Heart left ventricle (tissue), 13 donors: ENCODE data around the gene SULT1C4.

Experiments used
- POLR2A ChIP-seq, 2 donors: fragments of 450-650 bp; IDR thresholded peaks; one replicate each; pipeline ENCODE4 v1.6.1; 2017; ENCODE audit warnings: antibody characterized with exemption in 2 of 2, mild to moderate bottlenecking in 2 of 2, moderate library complexity in 2 of 2
- TF ChIP-seq, protein P1 (sequence below), 12 donors: fragments of 200-600 bp; sonication (generic) in 4 of 12; IDR thresholded peaks; one replicate each; pipeline versions ENCODE4 v1.5.0 to v1.8.0; 2018 to 2022; ENCODE audit warnings: antibody characterized with exemption in 12 of 12, mild to moderate bottlenecking in 5 of 12
- donor health status: ischemic (EF 13 %, LVEDD 7.1; RV severe dilation, severe dysfunction).
- donor health status: DM: no; HTN: yes; CAD: no.
- donor health status: DM: no; HTN: no; CAD: no.
- donor health status: ischemic (EF 25% LVEDD 6.9; RV normal size, moderate dysfunction).
- donor health status: ischemic (EF 25% LVEDD 5.7; RV mildly dilated, moderate dysfunction).
- donor health status: ischemic (EF 35%, LVEDD 5.7; RV mildly dilated, moderate dysfunction).
- donor health status: nonischemic (EF 11% LVEDD 7.7; RV severe dilation, severe dysfunction).
- donor health status: DM: yes; HTN: yes; CAD: no.
- donor health status: PGD.
- donor health status: ischemic (EF 29% LVEDD 5.4; RV normal size, mild dysfunction).
- donor health status: nonischemic (EF 23%, LVEDD 6.1; RV moderate dilation, normal function).

DNA sequence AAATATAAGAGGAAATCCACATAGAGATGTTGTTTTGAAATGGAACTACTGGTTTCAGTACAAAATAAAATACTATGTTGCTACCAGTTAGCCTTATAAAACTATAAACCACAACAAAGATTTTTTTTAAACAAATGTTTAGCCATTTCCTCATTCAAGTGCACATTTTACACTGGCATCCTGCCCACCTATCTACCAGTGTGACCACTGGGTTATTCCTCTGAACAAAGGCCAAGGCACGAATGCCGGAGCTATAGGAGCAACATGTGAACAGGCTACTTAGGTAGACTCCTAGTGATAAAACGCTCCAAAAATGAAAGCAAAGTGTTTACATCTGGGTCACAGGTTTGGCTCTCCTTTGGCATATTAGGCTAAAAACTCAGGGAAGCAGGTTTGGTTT is 31.8 kb upstream of the SULT1C4 start:
- TF ChIP-seq POLR2A (IDR thresholded peaks at IDR 0.05): no peak
- TF ChIP-seq, protein P1, sequence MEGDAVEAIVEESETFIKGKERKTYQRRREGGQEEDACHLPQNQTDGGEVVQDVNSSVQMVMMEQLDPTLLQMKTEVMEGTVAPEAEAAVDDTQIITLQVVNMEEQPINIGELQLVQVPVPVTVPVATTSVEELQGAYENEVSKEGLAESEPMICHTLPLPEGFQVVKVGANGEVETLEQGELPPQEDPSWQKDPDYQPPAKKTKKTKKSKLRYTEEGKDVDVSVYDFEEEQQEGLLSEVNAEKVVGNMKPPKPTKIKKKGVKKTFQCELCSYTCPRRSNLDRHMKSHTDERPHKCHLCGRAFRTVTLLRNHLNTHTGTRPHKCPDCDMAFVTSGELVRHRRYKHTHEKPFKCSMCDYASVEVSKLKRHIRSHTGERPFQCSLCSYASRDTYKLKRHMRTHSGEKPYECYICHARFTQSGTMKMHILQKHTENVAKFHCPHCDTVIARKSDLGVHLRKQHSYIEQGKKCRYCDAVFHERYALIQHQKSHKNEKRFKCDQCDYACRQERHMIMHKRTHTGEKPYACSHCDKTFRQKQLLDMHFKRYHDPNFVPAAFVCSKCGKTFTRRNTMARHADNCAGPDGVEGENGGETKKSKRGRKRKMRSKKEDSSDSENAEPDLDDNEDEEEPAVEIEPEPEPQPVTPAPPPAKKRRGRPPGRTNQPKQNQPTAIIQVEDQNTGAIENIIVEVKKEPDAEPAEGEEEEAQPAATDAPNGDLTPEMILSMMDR (IDR thresholded peaks at IDR 0.05): no peak
